Sigmoid colon (tissue), 7 donors: ENCODE results near the gene ATRNL1. TPM values are rescaled to one million over a fixed set of nuclear protein-coding genes. Genes with fewer than 3 reads are reported as not detected.
"Not testable (repeated sequence)": the region's sequence is repeated elsewhere in the genome, so short reads cannot be mapped to it uniquely, and the experiment has no call there.

ENCODE experiments used
- DNase-seq: peaks from one replicate; pipeline ENCODE4 v3.0.0-alpha.2; 2019
- H3K27ac ChIP-seq, 4 donors: fragments of 200-600 bp; sonication (generic); one replicate each; pipeline ENCODE4 v1.5.1; 2016 to 2019; ENCODE audit warnings: mild to moderate bottlenecking in 1 of 4
- H3K27me3 ChIP-seq, 3 donors: fragments of 200-600 bp; sonication (generic); one replicate each; pipeline ENCODE4 v1.5.1; 2019; ENCODE audit warnings: mild to moderate bottlenecking in 1 of 3
- H3K36me3 ChIP-seq, 4 donors: fragments of 200-600 bp; sonication (generic); one replicate each; pipeline ENCODE4 v1.5.1; 2016 to 2019
- H3K4me1 ChIP-seq, 4 donors: fragments of 200-600 bp; sonication (generic); one replicate each; pipeline ENCODE4 v1.5.1; 2017 to 2019
- H3K4me3 ChIP-seq, 4 donors: fragments of 200-600 bp; sonication (generic); one replicate each; pipeline ENCODE4 v1.5.1; 2017 to 2019; ENCODE audit warnings: mild to moderate bottlenecking in 2 of 4, moderate library complexity in 1 of 4
- H3K9me3 ChIP-seq, 4 donors: fragments of 200-600 bp in 3 of 4; sonication (generic) in 3 of 4; one replicate each; pipeline versions ENCODE4 v1.5.1 to v1.6.1; 2013 to 2019
- CTCF ChIP-seq, 4 experiments: fragments of 450-650 bp in 3 of 4; fragments of 200-600 bp in 1 of 4; IDR thresholded peaks; one replicate each; pipeline ENCODE4 v1.5.1; 2016 to 2019; ENCODE audit warnings: antibody characterized with exemption in 4 of 4, mild to moderate bottlenecking in 3 of 4, moderate library complexity in 2 of 4
- EP300 ChIP-seq, 4 donors: sonication (generic); formaldehyde crosslinking; IDR thresholded peaks; one replicate each; pipeline ENCODE4 v1.6.1; 2017; ENCODE audit warnings: antibody characterized with exemption in 4 of 4
- POLR2A ChIP-seq, 2 donors: fragments of 450-650 bp; IDR thresholded peaks; one replicate each; pipeline ENCODE4 v1.6.1; 2016; ENCODE audit warnings: antibody characterized with exemption in 2 of 2, mild to moderate bottlenecking in 2 of 2, moderate library complexity in 2 of 2
- POLR2AphosphoS5 ChIP-seq, 4 donors: sonication (generic); formaldehyde crosslinking; IDR thresholded peaks; one replicate each; pipeline ENCODE4 v1.6.1; 2017; ENCODE audit warnings: antibody characterized with exemption in 4 of 4
- WGBS, 2 donors: extraction: QIAGEN DNeasy Blood & Tissue Kit; methylation state at CpG; one replicate each; pipeline ENCODE4 v1.1.7; 2013; 5-methylcytosine and 5-hydroxymethylcytosine counted together
- intact Hi-C: fragments of 100-400 bp; cut with DNase I; formaldehyde crosslinking; loops from one replicate; pipeline ENCODE4 v1.15.1; 2023
- polyA plus RNA-seq, 3 donors: library from polyadenylated mRNA; stranded (reverse); fragments of 200-250 nt; gene quantifications; one replicate each; pipeline ENCODE4 v1.2.3, GENCODE V29; 2013
- total RNA-seq, 4 donors: library from RNA; depleted of rRNA; stranded (reverse); fragments of >200 nt; gene quantifications; one replicate each; pipeline ENCODE4 v1.1.0, GENCODE V29; 2016
- donor health status: healthy with polysubstance abuse.
- donor health status: Bipolar disorder and iron deficiency.
- donor health status: healthy.

ATRNL1 gene
- total and polyA plus RNA-seq, 7 donors, result 0.57 to 17.3 (median 6.9) TPM; not detected in 1

- Histone ChIP-seq H3K4me1 (no peaks in the 10 kb centered on the region), H3K36me3 (no peaks in the 10 kb centered on the region), H3K4me3 (no peak overlapping the region), H3K27ac (no peak overlapping the region), H3K27me3 (no peaks in the 10 kb centered on the region), H3K9me3 (peaks cover 0 to 4% (median 0%) of the 10 kb centered on the region in 4 donors)
- intact Hi-C loops, result no loop called here
- TF ChIP-seq CTCF (IDR thresholded peaks at IDR 0.05), result no peak
- no peak for DNase-seq
- 82 to 92% methylated on average over 1 of the region's 1 CpG for WGBS, 2 donors
Observed at GRCh38 chr10:115103700-115104099, 10.5 kb downstream of the ATRNL1 start.

- DNase-seq, H3K27me3 ChIP-seq, H3K36me3 ChIP-seq, intact Hi-C loops, H3K4me3 ChIP-seq, H3K27ac ChIP-seq, H3K4me1 ChIP-seq, H3K9me3 ChIP-seq: not testable (repeated sequence)
- 88 to 91% methylated on average over 5 of the region's 5 CpGs for WGBS, 2 donors
Observed at GRCh38 chr10:115105411-115105810, 12.2 kb downstream of the ATRNL1 start.

GRCh38 chr10:115107830-115108229 lies 14.7 kb downstream of the ATRNL1 start:
- 81 to 88% methylated on average over 3 of the region's 3 CpGs for WGBS, 2 donors
- H3K4me3 ChIP-seq, result no peak overlapping the region
- H3K27ac ChIP-seq, result no peak overlapping the region
- no peaks in the 10 kb centered on the region for H3K27me3 ChIP-seq
- no peak for DNase-seq
- H3K36me3 ChIP-seq, result no peaks in the 10 kb centered on the region
- intact Hi-C loops, result no loop called here
- peaks cover 0 to 4% (median 0%) of the 10 kb centered on the region in 4 donors for H3K9me3 ChIP-seq
- no peak for TF ChIP-seq EP300 (IDR thresholded peaks at IDR 0.05)
- TF ChIP-seq CTCF (IDR thresholded peaks at IDR 0.05), result no peak
- no peak for TF ChIP-seq POLR2A (IDR thresholded peaks at IDR 0.05)
- TF ChIP-seq POLR2AphosphoS5 (IDR thresholded peaks at IDR 0.05), result no peak
- no peaks in the 10 kb centered on the region for H3K4me1 ChIP-seq

GRCh38 chr10:115117301-115117700 lies 24.1 kb downstream of the ATRNL1 start:
- DNase-seq, result no peak
- intact Hi-C loops, result no loop called here
- TF ChIP-seq POLR2AphosphoS5 (IDR thresholded peaks at IDR 0.05) (no peak), CTCF (IDR thresholded peaks at IDR 0.05) (no peak), POLR2A (IDR thresholded peaks at IDR 0.05) (no peak), EP300 (IDR thresholded peaks at IDR 0.05) (no peak)
- Histone ChIP-seq H3K4me1 (no peaks in the 10 kb centered on the region), H3K36me3 (no peaks in the 10 kb centered on the region), H3K27me3 (no peaks in the 10 kb centered on the region), H3K27ac (no peak overlapping the region), H3K4me3 (no peak overlapping the region), H3K9me3 (no peaks in the 10 kb centered on the region)
- WGBS, 2 donors, result 59 to 72% methylated on average over 3 of the region's 3 CpGs

DNA sequence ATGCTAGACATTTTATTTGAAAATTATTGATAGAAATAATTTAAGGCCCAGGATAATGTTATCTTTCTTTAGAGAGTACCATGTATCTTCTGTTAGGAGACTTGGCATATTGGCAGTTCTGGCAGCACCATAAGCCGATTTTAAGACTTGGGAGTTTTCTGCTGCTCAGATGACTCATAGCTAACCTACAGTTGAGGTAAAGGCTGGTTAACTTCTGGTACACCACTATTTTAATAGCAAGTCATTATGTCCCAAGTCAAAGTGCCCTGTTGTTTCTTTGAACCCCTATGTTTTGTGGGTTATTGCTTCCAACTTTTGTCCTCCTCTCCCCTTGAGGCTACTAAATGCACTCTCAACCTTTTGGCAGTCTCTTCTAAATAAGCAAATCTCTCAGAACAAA lies 25.2 kb downstream of the ATRNL1 start:
- no peaks in the 10 kb centered on the region for H3K36me3 ChIP-seq
- H3K27me3 ChIP-seq, result no peaks in the 10 kb centered on the region
- H3K4me1 ChIP-seq, result no peaks in the 10 kb centered on the region
- no peak for DNase-seq
- no peak for TF ChIP-seq CTCF (IDR thresholded peaks at IDR 0.05)
- TF ChIP-seq POLR2A (IDR thresholded peaks at IDR 0.05), result no peak
- no peak for TF ChIP-seq EP300 (IDR thresholded peaks at IDR 0.05)
- TF ChIP-seq POLR2AphosphoS5 (IDR thresholded peaks at IDR 0.05), result no peak
- intact Hi-C loops, result no loop called here
- no peak overlapping the region for H3K27ac ChIP-seq
- no peak overlapping the region for H3K4me3 ChIP-seq
- 52 to 68% methylated on average over 1 of the region's 1 CpG for WGBS, 2 donors
- H3K9me3 ChIP-seq, result no peaks in the 10 kb centered on the region
